Measurements from ENCODE around the gene ZYX. TPM values are rescaled to one million over a fixed set of nuclear protein-coding genes. Genes with fewer than 3 reads are reported as not detected.

The ZYX gene
- total and polyA plus RNA-seq, 9 of the 15 experiments (the other 6 are each of a cell fraction or from before 2014, with no cell fraction given) = 1.8 to 130 (median 15.7) TPM

- TF ChIP-seq NR4A1 (CRISPR knock-in tag; IDR thresholded peaks at IDR 0.05) = no peak
- TF ChIP-seq NR4A1 (tag; IDR thresholded peaks at IDR 0.05) = no peak
- no peak for TF ChIP-seq ZNF24 (IDR thresholded peaks at IDR 0.05)
- TF ChIP-seq ZNF282 (CRISPR knock-in tag; IDR thresholded peaks at IDR 0.05) = no peak
- TF ChIP-seq ZNF609 (CRISPR knock-in tag; IDR thresholded peaks at IDR 0.05; ENCODE audit: borderline replicate concordance) = no peak
- TF ChIP-seq ZBTB33 (CRISPR knock-in tag; IDR thresholded peaks at IDR 0.05) = peak; percentile 37; the same call in 1 of the 2 replicates
- TF ChIP-seq RFX7 (CRISPR knock-in tag; IDR thresholded peaks at IDR 0.05) = no peak
- no peak for TF ChIP-seq SMARCC2 (IDR thresholded peaks at IDR 0.05; ENCODE audit: low read depth)
- peak; percentile 16 for TF ChIP-seq HMGN3 (IDR thresholded peaks at IDR 0.05; ENCODE audit: borderline replicate concordance, extremely low read depth, insufficient read length, low read depth, low read length)
- TF ChIP-seq C11orf30 (IDR thresholded peaks at IDR 0.05; ENCODE audit: low read depth) = no peak
- no peak for TF ChIP-seq JUND (IDR thresholded peaks at IDR 0.05; ENCODE audit: borderline replicate concordance, low read depth, low read length)
- TF ChIP-seq JUND (tag; IDR thresholded peaks at IDR 0.05; ENCODE audit: borderline replicate concordance, low read depth, low read length) = no peak
- TF ChIP-seq HMBOX1 (IDR thresholded peaks at IDR 0.05) = no peak
- peak; percentile 71 for TF ChIP-seq POLR2G (IDR thresholded peaks at IDR 0.05; ENCODE audit: low read depth, low read length)
- TF ChIP-seq HSF4 (CRISPR knock-in tag; IDR thresholded peaks at IDR 0.05; ENCODE audit: borderline replicate concordance) = no peak
- no peak for TF ChIP-seq MYBL2 (IDR thresholded peaks at IDR 0.05; ENCODE audit: low read depth)
- TF ChIP-seq MYBL2 (CRISPR knock-in tag; IDR thresholded peaks at IDR 0.05; ENCODE audit: borderline replicate concordance) = no peak
- TF ChIP-seq KAT2B (IDR thresholded peaks at IDR 0.05; ENCODE audit: low read depth, low read length) = no peak
- peak in 1 of 3 experiments; percentile 33 for TF ChIP-seq YY1 (IDR thresholded peaks at IDR 0.05; ENCODE audit: borderline replicate concordance in 1 of 3, control insufficient read depth in 1 of 3, extremely low read depth in 1 of 3, insufficient read depth in 3 of 3, insufficient read length in 1 of 3, insufficient replicate concordance in 2 of 3, low read depth in 1 of 3, low read length in 2 of 3)
- TF ChIP-seq SAFB (IDR thresholded peaks at IDR 0.05; ENCODE audit: borderline replicate concordance, low read depth, low read length) = no peak
These were observed 6.2 kb downstream of the ZYX start (continued) for GRCh38 chr7:143387156-143387975.

All from K562 (cell line).